HepG2 (cell line): ENCODE measurements around the gene UBQLN1. TPM values are rescaled to one million over a fixed set of nuclear protein-coding genes. Genes with fewer than 3 reads are reported as not detected.

Experiments
- ASH2L ChIP-seq: fragments of 300-600, 200-600 bp; sonication (generic); IDR thresholded peaks from 2 replicates; pipeline ENCODE4 v1.7.0; 2017; ENCODE audit warnings: low read depth, mild to moderate bottlenecking, moderate library complexity, mixed read lengths, low read length; ENCODE audit not compliant: insufficient read length
- JUN ChIP-seq: sonication (generic); formaldehyde crosslinking; IDR thresholded peaks from 2 replicates; pipeline ENCODE4 v1.4.0; 2020; ENCODE audit warnings: mild to moderate bottlenecking, missing genetic modification reagents
- KLF6 ChIP-seq: IDR thresholded peaks from 2 replicates; pipeline ENCODE4 v1.8.0; 2016; ENCODE audit warnings: missing biosample characterization, missing genetic modification reagents
- KLF9 ChIP-seq: IDR thresholded peaks from 2 replicates; pipeline ENCODE4 v1.6.1; 2016; ENCODE audit warnings: low read depth
- MAFG ChIP-seq: sonication (generic); formaldehyde crosslinking; IDR thresholded peaks from 2 replicates; pipeline ENCODE4 v1.5.1; 2020; ENCODE audit warnings: mild to moderate bottlenecking, missing genetic modification reagents
- MED1 ChIP-seq: sonication (generic); formaldehyde crosslinking; IDR thresholded peaks from 2 replicates; pipeline ENCODE4 v1.4.0; 2020; ENCODE audit warnings: missing genetic modification reagents
- POLR2AphosphoS5 ChIP-seq: IDR thresholded peaks from 2 replicates; pipeline ENCODE4 v1.6.1; 2012; ENCODE audit warnings: low read depth, low read length
- RBM39 ChIP-seq: fragments of 200-400 bp; formaldehyde crosslinking; IDR thresholded peaks from one replicate; pipeline ENCODE4 v1.6.1; 2018; ENCODE audit warnings: antibody characterized with exemption, mild to moderate bottlenecking, low read depth, low read length; ENCODE audit not compliant: poor library complexity, severe bottlenecking
- STAG1 ChIP-seq: sonication (generic); formaldehyde crosslinking; IDR thresholded peaks from 2 replicates; pipeline ENCODE4 v1.4.0; 2020; ENCODE audit warnings: missing genetic modification reagents
- ZNF235 ChIP-seq: sonication (generic); formaldehyde crosslinking; IDR thresholded peaks from 2 replicates; pipeline ENCODE4 v1.8.1; 2023; ENCODE audit warnings: mild to moderate bottlenecking, missing genetic modification reagents, borderline replicate concordance
- ZNF350 ChIP-seq: sonication (generic); formaldehyde crosslinking; IDR thresholded peaks from 2 replicates; pipeline ENCODE4 v1.4.0; 2020; ENCODE audit warnings: mild to moderate bottlenecking, low read depth, missing genetic modification reagents, borderline replicate concordance
- ZNF484 ChIP-seq: sonication (generic); formaldehyde crosslinking; IDR thresholded peaks from 2 replicates; pipeline ENCODE4 v1.5.1; 2020; ENCODE audit warnings: mild to moderate bottlenecking, low read depth, missing genetic modification reagents, borderline replicate concordance
- ZNF747 ChIP-seq: sonication (generic); formaldehyde crosslinking; IDR thresholded peaks from 2 replicates; pipeline ENCODE4 v1.8.1; 2023; ENCODE audit warnings: missing genetic modification reagents, mild to moderate bottlenecking, borderline replicate concordance
- ZNF788 ChIP-seq: sonication (generic); formaldehyde crosslinking; IDR thresholded peaks from 2 replicates; pipeline ENCODE4 v1.5.0; 2020; ENCODE audit warnings: mild to moderate bottlenecking, missing genetic modification reagents, borderline replicate concordance
- ZNF850 ChIP-seq: sonication (generic); formaldehyde crosslinking; conservative IDR thresholded peaks from 2 replicates; pipeline ENCODE4 v1.9.0; 2021; ENCODE audit warnings: mild to moderate bottlenecking, missing genetic modification reagents
- ZSCAN20 ChIP-seq: sonication (generic); formaldehyde crosslinking; IDR thresholded peaks from 2 replicates; pipeline ENCODE4 v1.4.0; 2020; ENCODE audit warnings: missing genetic modification reagents, mild to moderate bottlenecking, borderline replicate concordance
- polyA plus RNA-seq, 8 experiments: library from polyadenylated mRNA; depleted of rRNA in 3 of 8; stranded (reverse) in 7 of 8; unstranded in 1 of 8; fragments of >200 nt; fragmentation: Illumina TruSeq in 4 of 8; extraction: Trizol in 4 of 8; gene quantifications; 2 replicates each; pipeline versions ENCODE4 v1.2.1 to v1.2.3, GENCODE V29; 2011 to 2016; ENCODE audit warnings: low read depth in 4 of 8, missing spikeins in 1 of 8, mixed read lengths in 1 of 8; ENCODE audit not compliant: insufficient read depth in 1 of 8
- total RNA-seq, 5 experiments: library from RNA; depleted of rRNA; stranded (reverse); fragments of >200 nt; fragmentation: Illumina TruSeq; extraction: Trizol; gene quantifications; 2 replicates each; pipeline ENCODE4 v1.2.3, GENCODE V29; 2016; ENCODE audit warnings: low read depth in 1 of 5
- TF ChIP-seq, protein P1 (sequence below): sonication (generic); formaldehyde crosslinking; conservative IDR thresholded peaks from 2 replicates; pipeline ENCODE4 v1.8.0; 2022; ENCODE audit warnings: missing genetic modification reagents
- TF ChIP-seq, protein P2 (sequence below): sonication (generic); formaldehyde crosslinking; IDR thresholded peaks from 2 replicates; pipeline ENCODE4 v1.9.0; 2021; ENCODE audit warnings: mild to moderate bottlenecking, missing genetic modification reagents
- TF ChIP-seq, protein P3 (sequence below): sonication (generic); formaldehyde crosslinking; IDR thresholded peaks from 2 replicates; pipeline ENCODE4 v1.5.1; 2020; ENCODE audit warnings: mild to moderate bottlenecking, missing genetic modification reagents, moderate library complexity
- TF ChIP-seq, protein P4 (sequence below): sonication (generic); formaldehyde crosslinking; IDR thresholded peaks from 2 replicates; pipeline ENCODE4 v1.8.1; 2022; ENCODE audit warnings: mild to moderate bottlenecking, missing genetic modification reagents

The UBQLN1 gene
- total and polyA plus RNA-seq, 2 of the 13 experiments (the other 11 are each of a cell fraction or from before 2014, with no cell fraction given): 78.1 to 83.8 TPM

DNA sequence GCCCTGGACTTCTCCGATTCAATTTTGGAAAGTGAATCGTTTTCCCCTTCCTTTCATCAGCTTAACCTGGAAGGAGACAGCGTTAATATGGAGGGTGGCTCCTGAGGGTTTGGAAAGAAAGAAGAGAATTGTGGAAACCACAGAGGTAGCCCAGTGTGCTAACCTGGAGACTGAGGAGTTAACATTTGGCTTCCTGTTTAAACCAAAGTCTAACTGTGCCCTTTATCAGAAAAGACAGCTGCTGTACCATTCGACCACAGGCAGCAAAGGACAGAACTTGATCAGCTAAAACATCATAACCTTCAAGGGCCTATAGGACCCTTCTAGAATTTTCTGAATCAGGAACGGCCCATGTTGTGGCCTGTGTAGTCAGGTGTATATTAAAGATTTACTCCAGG lies 84.1 kb downstream of the UBQLN1 start (continued):
- TF ChIP-seq, protein P1, sequence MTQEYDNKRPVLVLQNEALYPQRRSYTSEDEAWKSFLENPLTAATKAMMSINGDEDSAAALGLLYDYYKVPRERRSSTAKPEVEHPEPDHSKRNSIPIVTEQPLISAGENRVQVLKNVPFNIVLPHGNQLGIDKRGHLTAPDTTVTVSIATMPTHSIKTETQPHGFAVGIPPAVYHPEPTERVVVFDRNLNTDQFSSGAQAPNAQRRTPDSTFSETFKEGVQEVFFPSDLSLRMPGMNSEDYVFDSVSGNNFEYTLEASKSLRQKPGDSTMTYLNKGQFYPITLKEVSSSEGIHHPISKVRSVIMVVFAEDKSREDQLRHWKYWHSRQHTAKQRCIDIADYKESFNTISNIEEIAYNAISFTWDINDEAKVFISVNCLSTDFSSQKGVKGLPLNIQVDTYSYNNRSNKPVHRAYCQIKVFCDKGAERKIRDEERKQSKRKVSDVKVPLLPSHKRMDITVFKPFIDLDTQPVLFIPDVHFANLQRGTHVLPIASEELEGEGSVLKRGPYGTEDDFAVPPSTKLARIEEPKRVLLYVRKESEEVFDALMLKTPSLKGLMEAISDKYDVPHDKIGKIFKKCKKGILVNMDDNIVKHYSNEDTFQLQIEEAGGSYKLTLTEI (CRISPR knock-in tag): no peak
- no peak for TF ChIP-seq KLF9
- TF ChIP-seq ZSCAN20 (CRISPR knock-in tag): no peak
- no peak for TF ChIP-seq STAG1 (CRISPR knock-in tag)
- TF ChIP-seq, protein P2, sequence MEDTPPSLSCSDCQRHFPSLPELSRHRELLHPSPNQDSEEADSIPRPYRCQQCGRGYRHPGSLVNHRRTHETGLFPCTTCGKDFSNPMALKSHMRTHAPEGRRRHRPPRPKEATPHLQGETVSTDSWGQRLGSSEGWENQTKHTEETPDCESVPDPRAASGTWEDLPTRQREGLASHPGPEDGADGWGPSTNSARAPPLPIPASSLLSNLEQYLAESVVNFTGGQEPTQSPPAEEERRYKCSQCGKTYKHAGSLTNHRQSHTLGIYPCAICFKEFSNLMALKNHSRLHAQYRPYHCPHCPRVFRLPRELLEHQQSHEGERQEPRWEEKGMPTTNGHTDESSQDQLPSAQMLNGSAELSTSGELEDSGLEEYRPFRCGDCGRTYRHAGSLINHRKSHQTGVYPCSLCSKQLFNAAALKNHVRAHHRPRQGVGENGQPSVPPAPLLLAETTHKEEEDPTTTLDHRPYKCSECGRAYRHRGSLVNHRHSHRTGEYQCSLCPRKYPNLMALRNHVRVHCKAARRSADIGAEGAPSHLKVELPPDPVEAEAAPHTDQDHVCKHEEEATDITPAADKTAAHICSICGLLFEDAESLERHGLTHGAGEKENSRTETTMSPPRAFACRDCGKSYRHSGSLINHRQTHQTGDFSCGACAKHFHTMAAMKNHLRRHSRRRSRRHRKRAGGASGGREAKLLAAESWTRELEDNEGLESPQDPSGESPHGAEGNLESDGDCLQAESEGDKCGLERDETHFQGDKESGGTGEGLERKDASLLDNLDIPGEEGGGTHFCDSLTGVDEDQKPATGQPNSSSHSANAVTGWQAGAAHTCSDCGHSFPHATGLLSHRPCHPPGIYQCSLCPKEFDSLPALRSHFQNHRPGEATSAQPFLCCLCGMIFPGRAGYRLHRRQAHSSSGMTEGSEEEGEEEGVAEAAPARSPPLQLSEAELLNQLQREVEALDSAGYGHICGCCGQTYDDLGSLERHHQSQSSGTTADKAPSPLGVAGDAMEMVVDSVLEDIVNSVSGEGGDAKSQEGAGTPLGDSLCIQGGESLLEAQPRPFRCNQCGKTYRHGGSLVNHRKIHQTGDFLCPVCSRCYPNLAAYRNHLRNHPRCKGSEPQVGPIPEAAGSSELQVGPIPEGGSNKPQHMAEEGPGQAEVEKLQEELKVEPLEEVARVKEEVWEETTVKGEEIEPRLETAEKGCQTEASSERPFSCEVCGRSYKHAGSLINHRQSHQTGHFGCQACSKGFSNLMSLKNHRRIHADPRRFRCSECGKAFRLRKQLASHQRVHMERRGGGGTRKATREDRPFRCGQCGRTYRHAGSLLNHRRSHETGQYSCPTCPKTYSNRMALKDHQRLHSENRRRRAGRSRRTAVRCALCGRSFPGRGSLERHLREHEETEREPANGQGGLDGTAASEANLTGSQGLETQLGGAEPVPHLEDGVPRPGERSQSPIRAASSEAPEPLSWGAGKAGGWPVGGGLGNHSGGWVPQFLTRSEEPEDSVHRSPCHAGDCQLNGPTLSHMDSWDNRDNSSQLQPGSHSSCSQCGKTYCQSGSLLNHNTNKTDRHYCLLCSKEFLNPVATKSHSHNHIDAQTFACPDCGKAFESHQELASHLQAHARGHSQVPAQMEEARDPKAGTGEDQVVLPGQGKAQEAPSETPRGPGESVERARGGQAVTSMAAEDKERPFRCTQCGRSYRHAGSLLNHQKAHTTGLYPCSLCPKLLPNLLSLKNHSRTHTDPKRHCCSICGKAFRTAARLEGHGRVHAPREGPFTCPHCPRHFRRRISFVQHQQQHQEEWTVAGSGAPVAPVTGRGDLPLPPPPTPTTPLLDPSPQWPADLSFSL (CRISPR knock-in tag): no peak
- TF ChIP-seq POLR2AphosphoS5: peak; percentile 70
- no peak for TF ChIP-seq ZNF850 (CRISPR knock-in tag)
- TF ChIP-seq ZNF747 (CRISPR knock-in tag): no peak
- TF ChIP-seq ASH2L: no peak
- no peak for TF ChIP-seq JUN (CRISPR knock-in tag)
- TF ChIP-seq KLF6 (CRISPR knock-in tag): no peak
- no peak for TF ChIP-seq ZNF235 (CRISPR knock-in tag)
- TF ChIP-seq ZNF788: peak; percentile 1; the same call in 1 of the 2 replicates
- TF ChIP-seq, protein P3, sequence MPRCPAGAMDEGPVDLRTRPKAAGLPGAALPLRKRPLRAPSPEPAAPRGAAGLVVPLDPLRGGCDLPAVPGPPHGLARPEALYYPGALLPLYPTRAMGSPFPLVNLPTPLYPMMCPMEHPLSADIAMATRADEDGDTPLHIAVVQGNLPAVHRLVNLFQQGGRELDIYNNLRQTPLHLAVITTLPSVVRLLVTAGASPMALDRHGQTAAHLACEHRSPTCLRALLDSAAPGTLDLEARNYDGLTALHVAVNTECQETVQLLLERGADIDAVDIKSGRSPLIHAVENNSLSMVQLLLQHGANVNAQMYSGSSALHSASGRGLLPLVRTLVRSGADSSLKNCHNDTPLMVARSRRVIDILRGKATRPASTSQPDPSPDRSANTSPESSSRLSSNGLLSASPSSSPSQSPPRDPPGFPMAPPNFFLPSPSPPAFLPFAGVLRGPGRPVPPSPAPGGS: no peak
- TF ChIP-seq, protein P4, sequence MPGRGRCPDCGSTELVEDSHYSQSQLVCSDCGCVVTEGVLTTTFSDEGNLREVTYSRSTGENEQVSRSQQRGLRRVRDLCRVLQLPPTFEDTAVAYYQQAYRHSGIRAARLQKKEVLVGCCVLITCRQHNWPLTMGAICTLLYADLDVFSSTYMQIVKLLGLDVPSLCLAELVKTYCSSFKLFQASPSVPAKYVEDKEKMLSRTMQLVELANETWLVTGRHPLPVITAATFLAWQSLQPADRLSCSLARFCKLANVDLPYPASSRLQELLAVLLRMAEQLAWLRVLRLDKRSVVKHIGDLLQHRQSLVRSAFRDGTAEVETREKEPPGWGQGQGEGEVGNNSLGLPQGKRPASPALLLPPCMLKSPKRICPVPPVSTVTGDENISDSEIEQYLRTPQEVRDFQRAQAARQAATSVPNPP (CRISPR knock-in tag): no peak
- TF ChIP-seq MAFG: no peak
- TF ChIP-seq MED1 (CRISPR knock-in tag): peak; percentile 52; the same call in 1 of the 2 replicates
- TF ChIP-seq RBM39: no peak
- no peak for TF ChIP-seq ZNF350
- TF ChIP-seq ZNF484 (CRISPR knock-in tag): no peak
